Activated CD8-positive, alpha-beta memory T cell treated with anti-CD3 and anti-CD28 coated beads for 48 hours (primary cell): ENCODE results near the gene RAB31.

Experiments used
- DNase-seq, 3 experiments: peaks; one replicate each; pipeline ENCODE4 v3.0.0-alpha.2; 2020; ENCODE audit warnings: low read depth in 2 of 3, low spot score in 2 of 3

Gene RAB31

DNA sequence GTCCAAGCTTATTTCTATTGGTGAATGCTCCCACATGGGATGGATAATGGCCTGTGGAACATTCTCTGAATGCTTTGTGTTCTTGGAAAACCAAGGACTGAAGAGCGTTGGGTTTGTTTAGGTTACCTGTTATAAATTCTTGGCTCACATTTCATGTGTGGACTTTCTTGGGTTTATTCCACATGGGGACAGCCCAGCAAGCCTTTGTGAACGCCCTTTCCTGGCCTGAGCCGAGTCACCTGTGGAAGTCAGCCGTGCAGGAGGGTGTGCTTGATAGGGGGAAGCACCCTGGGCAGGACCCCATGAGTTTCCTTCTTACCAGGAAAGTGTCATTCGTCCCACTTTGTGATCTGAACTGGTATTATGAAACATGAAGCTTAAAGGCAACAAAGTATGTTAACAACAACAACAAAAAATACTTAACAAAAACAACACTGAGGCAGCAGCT is 4.1 kb downstream of the RAB31 start:
- DNase-seq, result no peak

DNA sequence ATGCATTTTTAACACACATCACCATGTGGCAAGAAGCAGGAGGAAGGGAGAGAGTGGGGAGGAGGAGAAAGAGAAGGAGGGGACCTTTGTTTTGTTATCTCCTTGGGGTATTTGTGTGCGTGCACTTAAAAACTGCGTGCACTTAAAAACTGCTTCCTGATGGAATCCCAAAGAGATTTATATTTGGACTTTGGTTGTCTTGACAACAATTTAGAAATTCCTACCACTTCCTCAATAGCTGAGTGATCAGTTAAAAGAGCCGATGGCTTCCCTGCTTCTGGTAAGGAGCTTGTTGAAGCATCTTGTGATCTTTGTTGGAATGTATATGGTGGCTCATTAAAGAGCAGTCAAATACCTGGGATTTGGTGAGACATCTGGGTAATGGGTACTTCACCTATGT is 4.5 kb downstream of the RAB31 start:
- no peak for DNase-seq

DNA sequence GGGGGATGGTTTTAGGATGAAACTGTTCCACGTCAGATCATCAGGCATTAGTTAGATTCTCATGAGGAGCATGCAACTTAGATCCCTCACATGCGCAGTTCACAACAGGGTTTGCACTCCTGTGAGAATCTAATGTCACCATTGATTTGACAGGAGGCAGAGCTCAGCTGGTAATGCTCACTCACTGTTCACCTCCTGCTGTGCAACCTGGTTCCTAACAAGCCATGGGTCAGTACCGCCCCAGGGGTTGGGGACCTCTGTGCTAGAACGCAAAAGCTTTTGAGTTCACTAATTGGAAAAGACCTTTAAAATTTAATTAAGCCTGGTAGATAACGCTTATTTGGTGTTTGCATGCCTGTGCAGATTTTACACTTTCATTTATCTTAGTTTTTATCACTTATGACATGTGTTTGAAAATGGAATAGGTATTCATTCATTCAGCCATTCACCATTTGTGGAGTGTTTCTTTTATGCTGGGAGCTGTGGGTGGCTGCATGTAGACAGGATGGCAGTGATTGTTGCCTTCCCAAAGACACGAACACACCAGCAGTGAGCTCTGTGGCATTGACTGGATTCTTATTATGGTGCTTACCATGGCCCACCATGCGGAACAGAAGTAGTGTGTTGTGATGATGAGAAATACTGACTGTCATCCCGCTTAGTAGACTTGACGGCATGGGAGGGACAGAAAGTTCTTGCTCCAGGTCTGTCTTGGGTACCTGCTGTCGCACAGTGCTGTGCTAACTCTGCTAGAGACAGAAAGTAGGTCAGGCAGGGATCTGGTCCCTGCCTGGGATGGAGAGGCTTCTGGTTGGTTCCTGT is 6.4 kb downstream of the RAB31 start:
- DNase-seq, result no peak

DNA sequence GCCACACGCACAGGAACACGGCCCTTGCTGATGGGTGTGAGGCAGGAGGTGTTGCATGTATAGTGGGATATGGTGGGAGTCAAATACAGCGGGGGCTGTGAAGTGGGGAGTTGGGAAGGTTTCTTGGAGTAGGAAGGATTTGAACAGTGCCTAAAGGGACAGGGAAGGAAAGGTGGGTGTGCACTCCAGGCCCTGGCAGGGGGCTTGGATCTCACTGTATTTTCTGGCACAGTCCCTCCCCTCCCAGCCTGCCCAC is 6.9 kb downstream of the RAB31 start:
- DNase-seq, result no peak

- no peak for DNase-seq
These were observed 8.1 kb downstream of the RAB31 start for GRCh38 chr18:9715978-9716774.

GRCh38 chr18:9716780-9717563 is 8.9 kb downstream of the RAB31 start:
- DNase-seq, result no peak

DNA sequence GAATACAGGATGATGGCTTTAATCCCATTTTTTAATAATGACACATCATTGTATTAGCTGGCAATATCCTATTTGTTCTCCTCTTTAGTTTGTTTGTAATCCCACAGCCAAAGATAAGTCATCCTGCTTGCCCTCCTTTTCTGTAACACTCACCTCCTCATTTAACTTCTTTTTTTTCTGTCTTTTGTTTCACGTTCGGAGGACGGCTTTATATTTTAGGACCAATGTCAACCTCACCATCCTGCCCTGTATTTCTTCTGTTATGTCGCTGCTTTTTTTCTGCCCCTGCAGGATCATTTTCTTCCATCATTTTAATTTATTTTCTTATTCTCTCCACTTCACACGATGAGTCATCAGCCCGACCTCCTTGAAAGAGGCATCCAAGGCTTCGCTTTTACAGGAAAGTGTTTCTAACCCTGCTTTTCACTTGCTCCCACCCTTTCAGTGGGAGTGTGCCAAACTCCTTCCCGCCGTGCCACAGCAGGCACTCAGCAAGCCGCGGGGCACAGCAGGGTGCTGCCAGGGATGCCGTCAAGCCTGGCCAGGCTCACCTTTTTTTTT is 11.4 kb downstream of the RAB31 start:
- DNase-seq, result no peak

- no peak for DNase-seq
These were observed 12.2 kb downstream of the RAB31 start for GRCh38 chr18:9720327-9720726.

DNA sequence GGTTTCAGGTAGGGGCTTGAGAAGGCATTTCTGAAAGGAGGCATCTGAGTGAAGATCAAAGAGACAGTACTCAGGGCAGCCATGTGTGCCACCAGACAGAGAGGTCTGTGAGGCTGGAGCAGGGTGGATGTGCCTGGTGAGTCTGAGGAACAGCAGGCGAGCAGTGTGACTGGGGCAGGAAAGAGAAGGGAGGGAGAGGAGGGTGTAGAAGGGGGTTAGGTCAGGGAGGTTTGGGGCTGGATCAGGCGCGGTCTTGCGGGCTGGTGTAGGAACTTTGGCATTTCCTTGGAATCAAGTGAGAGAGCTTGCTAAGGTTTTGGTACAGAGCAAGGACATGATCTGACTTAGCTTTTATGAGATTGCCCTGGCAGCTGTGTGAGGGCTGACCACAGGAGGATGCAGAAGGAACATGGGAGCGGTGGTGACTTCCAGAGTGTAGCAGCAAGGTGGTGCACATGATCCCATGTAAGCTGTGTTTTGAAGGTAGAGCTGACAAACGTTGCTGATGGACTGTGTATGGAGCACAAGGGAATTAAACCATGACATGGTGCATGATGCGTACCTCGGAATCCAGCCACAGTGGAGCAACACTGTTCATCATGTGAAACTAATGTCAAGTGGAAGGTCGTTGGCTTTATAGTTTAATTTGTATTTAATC is 13.9 kb downstream of the RAB31 start:
- no peak for DNase-seq

- DNase-seq, result no peak
These were observed 14.6 kb downstream of the RAB31 start for GRCh38 chr18:9722691-9723090.

- no peak for DNase-seq
These were observed 16.9 kb downstream of the RAB31 start for GRCh38 chr18:9724797-9725585.

DNA sequence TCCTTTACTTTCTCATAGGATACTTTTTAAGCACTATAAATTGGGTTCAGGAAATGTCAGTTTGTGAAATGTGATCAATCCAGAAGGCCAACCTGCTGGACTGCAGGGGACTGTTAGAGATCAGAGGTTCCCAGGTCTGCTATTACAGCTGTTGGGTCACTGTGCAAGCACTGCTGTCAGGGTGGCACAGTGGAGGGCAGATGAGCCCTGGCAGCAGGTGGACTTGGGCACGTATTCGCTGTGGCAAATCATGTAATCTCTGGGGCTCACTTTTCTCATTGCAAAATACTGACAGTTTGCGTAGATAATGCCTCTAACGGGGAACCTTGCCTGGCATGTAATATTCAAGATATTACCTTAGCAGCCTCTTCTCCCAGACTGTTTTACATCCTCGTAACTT is 18.1 kb downstream of the RAB31 start:
- no peak for DNase-seq

- no peak for DNase-seq
These were observed 18.8 kb downstream of the RAB31 start for GRCh38 chr18:9726936-9727335.

DNA sequence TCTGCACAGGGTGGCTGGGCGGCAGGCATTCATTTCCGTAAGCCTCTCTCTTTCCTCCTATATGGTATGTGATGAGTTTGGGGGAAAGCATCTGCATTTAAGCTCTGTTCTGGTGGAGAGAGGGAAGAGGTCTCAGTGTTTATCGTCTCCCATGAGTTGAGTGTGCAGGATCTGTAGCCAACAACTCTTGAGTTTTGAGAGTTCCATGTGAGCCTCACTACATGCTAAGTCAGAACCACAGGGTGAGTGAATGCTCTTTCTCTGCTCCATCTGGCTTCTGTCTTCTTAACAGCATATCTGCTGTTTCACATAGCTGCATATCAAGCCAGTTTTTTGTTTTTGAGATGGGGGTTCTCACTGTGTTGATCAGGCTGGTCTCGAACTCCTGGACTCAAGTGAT is 22.7 kb downstream of the RAB31 start:
- DNase-seq, result no peak

- no peak for DNase-seq
These were observed 23.3 kb downstream of the RAB31 start for GRCh38 chr18:9731380-9731779.

DNA sequence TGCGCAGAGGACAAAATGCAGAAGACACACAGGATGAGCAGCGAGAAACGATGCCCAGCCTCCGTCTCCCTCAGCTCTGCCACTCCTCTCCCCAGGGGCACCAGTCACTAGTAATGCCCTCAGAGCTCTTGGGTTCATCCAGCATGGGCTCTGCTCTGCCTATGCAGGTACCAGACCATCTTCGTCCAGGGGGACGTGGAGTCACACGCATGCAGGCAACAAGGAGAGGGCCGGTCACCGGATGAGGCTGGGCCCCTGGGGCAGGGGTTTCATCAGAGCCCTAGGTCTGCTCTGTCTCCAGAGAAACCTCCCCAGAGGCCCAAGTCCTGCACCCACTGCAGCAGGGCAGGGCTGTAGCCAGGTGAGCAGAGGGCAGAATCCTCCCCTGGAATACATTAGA is 23.9 kb downstream of the RAB31 start:
- no peak for DNase-seq

DNA sequence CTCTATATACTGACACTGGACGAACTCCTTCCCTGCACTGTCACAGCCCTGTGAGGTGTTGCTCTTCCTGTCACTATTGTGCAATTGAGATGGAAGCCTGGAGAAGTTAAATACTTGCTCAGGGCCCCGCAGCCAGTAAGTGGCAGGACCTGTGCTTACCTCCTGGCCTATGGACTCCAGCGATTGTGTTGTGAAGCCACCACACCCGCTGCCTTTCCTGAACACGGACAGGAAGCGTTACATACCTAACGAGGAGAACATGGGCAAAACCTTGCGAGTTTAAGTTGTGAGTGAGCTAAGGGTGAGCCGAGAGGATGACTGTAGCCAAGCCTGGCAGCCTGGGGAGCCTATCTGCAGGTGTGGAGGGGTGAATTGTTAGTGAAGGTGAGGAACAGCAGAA is 26.1 kb downstream of the RAB31 start:
- no peak for DNase-seq

DNA sequence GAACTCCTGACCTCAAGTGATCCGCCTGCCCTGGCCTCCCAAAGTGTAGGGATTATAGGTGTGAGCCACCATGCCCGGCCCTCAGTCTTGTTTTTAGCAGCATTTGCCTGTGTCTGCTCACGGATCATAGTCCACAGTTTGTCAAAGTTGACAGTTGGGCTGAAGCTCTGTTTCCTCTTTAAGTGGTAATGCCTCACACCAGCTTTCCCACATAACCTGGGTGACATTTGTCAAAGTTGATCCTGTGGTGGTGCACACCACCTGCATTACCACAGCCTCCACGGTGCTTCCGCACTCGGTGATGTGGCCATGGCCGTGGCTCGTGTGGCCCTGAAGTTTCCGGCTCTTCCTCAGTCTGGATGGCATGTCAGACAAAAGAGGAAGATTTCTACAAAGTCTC is 27.1 kb downstream of the RAB31 start:
- no peak for DNase-seq

GRCh38 chr18:9735879-9736278 is 27.8 kb downstream of the RAB31 start:
- DNase-seq, result no peak

GRCh38 chr18:9736286-9736835 is 28.3 kb downstream of the RAB31 start:
- DNase-seq, result no peak
